Measurements from ENCODE around the gene CT45A2. TPM values are rescaled to one million over a fixed set of nuclear protein-coding genes. Genes with fewer than 3 reads are reported as not detected.

Gene CT45A2
- not detected in 2 replicates for total RNA-seq

GRCh38 chrX:135819912-135820311 lies at the start of gene CT45A2:
TSS of gene CT45A2 (minus strand) at chrX:135820012. CDS start at chrX:135816265, 3,747 bp downstream.

GRCh38 chrX:135854438-135854837 lies 34.6 kb upstream of the CT45A2 start, which contains the start of gene CT45A8:
TSS of gene CT45A8 (minus strand) at chrX:135854538. CDS start at chrX:135850783, 3,755 bp downstream.

GRCh38 chrX:135837180-135837579 lies 17.4 kb upstream of the CT45A2 start, which contains the start of gene CT45A7:
TSS of gene CT45A7 (minus strand) at chrX:135837280. CDS start at chrX:135833533, 3,747 bp downstream.

GRCh38 chrX:135802687-135803086 lies 17.1 kb downstream of the CT45A2 start, which contains the start of gene CT45A6:
TSS of gene CT45A6 (minus strand) at chrX:135802787. CDS start at chrX:135798993, 3,794 bp downstream.

GRCh38 chrX:135785403-135785802 lies 34.4 kb downstream of the CT45A2 start, which contains the start of gene CT45A5:
TSS of gene CT45A5 (minus strand) at chrX:135785503. CDS start at chrX:135781729, 3,774 bp downstream.

GRCh38 chrX:135768091-135768490 lies 51.7 kb downstream of the CT45A2 start, which contains the start of gene CT45A3:
TSS of gene CT45A3 (minus strand) at chrX:135768191. CDS start at chrX:135764444, 3,747 bp downstream.

Other genes with a start within 250 kb of the CT45A2 start
- not detected in 2 replicates for gene CT45A1, start 106.4 kb downstream of the CT45A2 start, total RNA-seq
- gene CT45A3, start 51.8 kb downstream of the CT45A2 start, total RNA-seq = not detected in 2 replicates
- not detected in 2 replicates for gene CT45A5, start 34.5 kb downstream of the CT45A2 start, total RNA-seq
- gene CT45A6, start 17.2 kb downstream of the CT45A2 start, total RNA-seq = not detected in 2 replicates
- not detected in 2 replicates for gene CT45A7, start 17.3 kb upstream of the CT45A2 start, total RNA-seq
- not detected in 2 replicates for gene CT45A8, start 34.5 kb upstream of the CT45A2 start, total RNA-seq
- not detected in 2 replicates for gene CT45A9, start 51.8 kb upstream of the CT45A2 start, total RNA-seq
- not detected in 2 replicates for gene CT45A10, start 73.4 kb upstream of the CT45A2 start, total RNA-seq
- not detected in 2 replicates for gene SAGE1, start 73.7 kb upstream of the CT45A2 start, total RNA-seq
- 11.4 and 12.9 TPM in 2 replicates for gene MMGT1, start 154.0 kb upstream of the CT45A2 start, total RNA-seq
- gene SLC9A6, start 165.4 kb upstream of the CT45A2 start, total RNA-seq = 21.7 and 32.6 TPM in 2 replicates

Data from smooth muscle cell of trachea (primary cell).